NB4 (cell line): Measurements from ENCODE around the gene KATNA1.

Source experiments
- CTCF ChIP-seq: IDR thresholded peaks from one replicate; pipeline ENCODE4 v1.5.1; 2012; ENCODE audit warnings: low read depth, low read length
- MAX ChIP-seq: IDR thresholded peaks from 2 replicates; pipeline ENCODE4 v1.6.1; 2011; ENCODE audit warnings: low read depth, low read length
- MYC ChIP-seq: IDR thresholded peaks from 2 replicates; pipeline ENCODE4 v1.6.1; 2011; ENCODE audit warnings: low read depth, low read length
- POLR2A ChIP-seq: IDR thresholded peaks from 2 replicates; pipeline ENCODE4 v1.6.1; 2011; ENCODE audit warnings: mild to moderate bottlenecking; ENCODE audit not compliant: insufficient read length; ENCODE audit errors: extremely low read depth

GRCh38 chr6:149681209-149681608 lies 32.7 kb upstream of the KATNA1 start:
- TF ChIP-seq CTCF (no peak), MYC (no peak), POLR2A (no peak), MAX (no peak)
